ENCODE measurements around the gene COTL1.

DNA sequence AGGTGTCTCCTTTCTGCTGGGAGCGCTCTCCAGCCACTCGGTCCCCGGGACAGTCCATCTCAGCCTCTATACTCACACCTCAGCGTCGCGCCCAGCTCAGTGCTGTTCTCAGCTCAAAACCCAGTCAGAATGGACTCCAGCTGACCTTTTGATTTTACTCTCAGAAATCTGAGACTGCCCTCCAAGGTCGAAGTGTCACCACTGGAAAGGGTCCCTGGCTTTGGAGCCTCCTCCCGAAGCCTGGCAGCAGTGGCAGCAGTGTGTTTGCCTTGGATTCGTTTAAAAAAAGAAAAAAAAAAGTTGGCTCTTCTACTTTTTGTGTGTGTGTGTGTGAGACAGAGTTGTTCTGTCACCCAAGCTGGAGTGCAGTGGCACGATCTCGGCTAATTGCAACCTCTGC, 40.8 kb upstream of the COTL1 start:
- no peak for TF ChIP-seq POLR2A (IDR thresholded peaks at IDR 0.05)
- TF ChIP-seq, protein P1, sequence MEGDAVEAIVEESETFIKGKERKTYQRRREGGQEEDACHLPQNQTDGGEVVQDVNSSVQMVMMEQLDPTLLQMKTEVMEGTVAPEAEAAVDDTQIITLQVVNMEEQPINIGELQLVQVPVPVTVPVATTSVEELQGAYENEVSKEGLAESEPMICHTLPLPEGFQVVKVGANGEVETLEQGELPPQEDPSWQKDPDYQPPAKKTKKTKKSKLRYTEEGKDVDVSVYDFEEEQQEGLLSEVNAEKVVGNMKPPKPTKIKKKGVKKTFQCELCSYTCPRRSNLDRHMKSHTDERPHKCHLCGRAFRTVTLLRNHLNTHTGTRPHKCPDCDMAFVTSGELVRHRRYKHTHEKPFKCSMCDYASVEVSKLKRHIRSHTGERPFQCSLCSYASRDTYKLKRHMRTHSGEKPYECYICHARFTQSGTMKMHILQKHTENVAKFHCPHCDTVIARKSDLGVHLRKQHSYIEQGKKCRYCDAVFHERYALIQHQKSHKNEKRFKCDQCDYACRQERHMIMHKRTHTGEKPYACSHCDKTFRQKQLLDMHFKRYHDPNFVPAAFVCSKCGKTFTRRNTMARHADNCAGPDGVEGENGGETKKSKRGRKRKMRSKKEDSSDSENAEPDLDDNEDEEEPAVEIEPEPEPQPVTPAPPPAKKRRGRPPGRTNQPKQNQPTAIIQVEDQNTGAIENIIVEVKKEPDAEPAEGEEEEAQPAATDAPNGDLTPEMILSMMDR (IDR thresholded peaks at IDR 0.05): no peak

All from heart left ventricle (tissue), 13 donors.